GM10847 (cell line): Measurements from ENCODE around the gene ZBTB46.

Experiments used
- POLR2A ChIP-seq: IDR thresholded peaks from 2 replicates; pipeline ENCODE4 v1.6.1; 2011; ENCODE audit not compliant: insufficient read length; ENCODE audit errors: extremely low read depth

Gene ZBTB46

GRCh38 chr20:63787302-63787701 lies 43.8 kb downstream of the ZBTB46 start:
- TF ChIP-seq POLR2A, result no peak

- TF ChIP-seq POLR2A, result no peak
These were observed 45.4 kb downstream of the ZBTB46 start for GRCh38 chr20:63785691-63786131.

- TF ChIP-seq POLR2A, result no peak
These were observed 47.1 kb downstream of the ZBTB46 start for GRCh38 chr20:63783970-63784369.

GRCh38 chr20:63782521-63782971 lies 48.5 kb downstream of the ZBTB46 start:
- TF ChIP-seq POLR2A, result no peak

- no peak for TF ChIP-seq POLR2A
These were observed 49.0 kb downstream of the ZBTB46 start for GRCh38 chr20:63782051-63782471.

GRCh38 chr20:63781181-63781580 lies 49.9 kb downstream of the ZBTB46 start:
- TF ChIP-seq POLR2A, result no peak

- TF ChIP-seq POLR2A, result no peak
These were observed 52.2 kb downstream of the ZBTB46 start for GRCh38 chr20:63778857-63779256.

- TF ChIP-seq POLR2A, result no peak
These were observed 52.9 kb downstream of the ZBTB46 start for GRCh38 chr20:63778034-63778752.

- no peak for TF ChIP-seq POLR2A
These were observed 53.5 kb downstream of the ZBTB46 start for GRCh38 chr20:63777614-63778013.

- no peak for TF ChIP-seq POLR2A
These were observed 55.7 kb downstream of the ZBTB46 start for GRCh38 chr20:63775096-63775978.

GRCh38 chr20:63774306-63774705 lies 56.8 kb downstream of the ZBTB46 start:
- TF ChIP-seq POLR2A, result no peak

GRCh38 chr20:63773571-63774241 lies 57.4 kb downstream of the ZBTB46 start:
- no peak for TF ChIP-seq POLR2A

GRCh38 chr20:63772781-63773518 lies 58.1 kb downstream of the ZBTB46 start:
- no peak for TF ChIP-seq POLR2A

- no peak for TF ChIP-seq POLR2A
These were observed 59.9 kb downstream of the ZBTB46 start for GRCh38 chr20:63771046-63771707.

- TF ChIP-seq POLR2A, result no peak
These were observed 61.1 kb downstream of the ZBTB46 start for GRCh38 chr20:63769891-63770474.
